Smooth muscle cell (in vitro differentiated cells): ENCODE measurements around the gene GRID2. TPM values are rescaled to one million over a fixed set of nuclear protein-coding genes. Genes with fewer than 3 reads are reported as not detected.

Source experiments
- DNase-seq: peaks from one replicate; lab custom pipeline; 2025; ENCODE audit not compliant: unreplicated experiment; lab: John Stamatoyannopoulos, UW
- H2AFZ ChIP-seq: fragments of 200-600 bp; sonication (generic); 2 replicates; pipeline ENCODE4 v1.6.0; 2016; ENCODE audit warnings: antibody characterized with exemption, low read depth, mild to moderate bottlenecking
- H3F3A ChIP-seq: fragments of 200-600 bp; sonication (generic); 2 replicates; pipeline ENCODE4 v1.6.0; 2017; ENCODE audit warnings: antibody characterized with exemption, low read depth
- H3K27ac ChIP-seq: fragments of 200-600 bp; sonication (generic); 2 replicates; pipeline ENCODE4 v1.5.1; 2016; ENCODE audit warnings: low read depth, mild to moderate bottlenecking
- H3K27me3 ChIP-seq: fragments of 200-600 bp; sonication (generic); 2 replicates; pipeline ENCODE4 v1.6.1; 2016; ENCODE audit warnings: low read depth, mild to moderate bottlenecking
- H3K36me3 ChIP-seq: fragments of 200-600 bp; sonication (generic); 2 replicates; pipeline ENCODE4 v1.5.1; 2016; ENCODE audit warnings: low read depth
- H3K4me1 ChIP-seq: fragments of 200-600 bp; sonication (generic); 2 replicates; pipeline ENCODE4 v1.5.1; 2016; ENCODE audit warnings: low read depth
- H3K4me2 ChIP-seq: fragments of 200-600 bp; sonication (generic); 2 replicates; pipeline ENCODE4 v1.6.0; 2016; ENCODE audit warnings: mild to moderate bottlenecking
- H3K4me3 ChIP-seq: fragments of 200-600 bp; sonication (generic); 2 replicates; pipeline ENCODE4 v1.5.1; 2016; ENCODE audit warnings: mild to moderate bottlenecking
- H3K79me2 ChIP-seq: fragments of 200-600 bp; sonication (generic); 2 replicates; pipeline ENCODE4 v1.6.0; 2016; ENCODE audit warnings: low read depth, mild to moderate bottlenecking
- H3K9ac ChIP-seq: fragments of 200-600 bp; sonication (generic); 2 replicates; pipeline ENCODE4 v1.6.0; 2016; ENCODE audit warnings: low read depth
- H3K9me3 ChIP-seq: fragments of 200-600 bp; sonication (generic); replicated peaks from 2 replicates; pipeline ENCODE4 v1.5.1; 2016; ENCODE audit warnings: low read depth
- H4K20me1 ChIP-seq: fragments of 200-600 bp; sonication (generic); 2 replicates; pipeline ENCODE4 v1.6.0; 2016; ENCODE audit warnings: low read depth
- CTCF ChIP-seq: fragments of 200-600 bp; sonication (generic); IDR thresholded peaks from 2 replicates; pipeline ENCODE4 v1.5.1; 2017; ENCODE audit warnings: borderline replicate concordance, mild to moderate bottlenecking, antibody characterized with exemption; ENCODE audit not compliant: insufficient read depth, poor library complexity, severe bottlenecking
- WGBS: methylation state at CpG from one replicate; pipeline ENCODE4 v1.1.7; 2016; ENCODE audit warnings: low lambda C conversion rate; 5-methylcytosine and 5-hydroxymethylcytosine counted together
- polyA plus RNA-seq: library from polyadenylated mRNA; unstranded; fragments of >200 nt; fragmentation: Nextera tagmentation; extraction: Ambion mirVana; gene quantifications from 2 replicates; pipeline ENCODE4 v1.2.1, GENCODE V29; 2016
- total RNA-seq: library from RNA; depleted of rRNA; stranded (reverse); fragments of >200 nt; gene quantifications from 2 replicates; pipeline ENCODE4 v1.2.3, GENCODE V29; 2014

Gene GRID2
- total and polyA plus RNA-seq, 2 experiments from 2014 or later, result 1.2 TPM; not detected in 1

- Histone ChIP-seq H3K36me3 (no peaks in the 10 kb centered on the region), H3K79me2 (no peaks in the 10 kb centered on the region), H2AFZ (no peak overlapping the region), H3K27ac (no peak overlapping the region), H4K20me1 (no peaks in the 10 kb centered on the region), H3K27me3 (no peaks in the 10 kb centered on the region), H3K4me1 (no peaks in the 10 kb centered on the region), H3K4me3 (no peak overlapping the region), H3K4me2 (no peak overlapping the region), H3F3A (no peaks in the 10 kb centered on the region), H3K9me3 (no peaks in the 10 kb centered on the region), H3K9ac (no peak overlapping the region)
- TF ChIP-seq CTCF, result no peak
- 90% methylated on average over 1 of the region's 1 CpG for WGBS
- DNase-seq, result no peak
Observed at GRCh38 chr4:93480452-93480851, 1176.7 kb downstream of the GRID2 start.

- Histone ChIP-seq H3K9ac (no peak overlapping the region), H3F3A (no peaks in the 10 kb centered on the region), H2AFZ (no peak overlapping the region), H3K27ac (no peak overlapping the region), H3K4me2 (no peak overlapping the region), H3K4me1 (no peaks in the 10 kb centered on the region), H3K27me3 (no peaks in the 10 kb centered on the region), H3K9me3 (no peaks in the 10 kb centered on the region), H3K36me3 (no peaks in the 10 kb centered on the region), H4K20me1 (no peaks in the 10 kb centered on the region), H3K79me2 (no peaks in the 10 kb centered on the region), H3K4me3 (no peak overlapping the region)
- 78% methylated on average over 4 of the region's 4 CpGs for WGBS
- DNase-seq, result no peak
- TF ChIP-seq CTCF, result no peak
Observed at GRCh38 chr4:93495346-93495745, 1191.6 kb downstream of the GRID2 start.

GRCh38 chr4:93501244-93501643, 1197.5 kb downstream of the GRID2 start:
- WGBS, result 78% methylated on average over 3 of the region's 3 CpGs
- H3K9me3 ChIP-seq, result no peaks in the 10 kb centered on the region
- no peaks in the 10 kb centered on the region for H4K20me1 ChIP-seq
- no peaks in the 10 kb centered on the region for H3K79me2 ChIP-seq
- no peak overlapping the region for H3K4me3 ChIP-seq
- H3K4me2 ChIP-seq, result no peak overlapping the region
- H3K4me1 ChIP-seq, result no peaks in the 10 kb centered on the region
- H3K36me3 ChIP-seq, result no peaks in the 10 kb centered on the region
- no peaks in the 10 kb centered on the region for H3F3A ChIP-seq
- H3K27ac ChIP-seq, result no peak overlapping the region
- H3K27me3 ChIP-seq, result no peaks in the 10 kb centered on the region
- no peak overlapping the region for H2AFZ ChIP-seq
- DNase-seq, result no peak
- TF ChIP-seq CTCF, result no peak
- no peak overlapping the region for H3K9ac ChIP-seq

DNA sequence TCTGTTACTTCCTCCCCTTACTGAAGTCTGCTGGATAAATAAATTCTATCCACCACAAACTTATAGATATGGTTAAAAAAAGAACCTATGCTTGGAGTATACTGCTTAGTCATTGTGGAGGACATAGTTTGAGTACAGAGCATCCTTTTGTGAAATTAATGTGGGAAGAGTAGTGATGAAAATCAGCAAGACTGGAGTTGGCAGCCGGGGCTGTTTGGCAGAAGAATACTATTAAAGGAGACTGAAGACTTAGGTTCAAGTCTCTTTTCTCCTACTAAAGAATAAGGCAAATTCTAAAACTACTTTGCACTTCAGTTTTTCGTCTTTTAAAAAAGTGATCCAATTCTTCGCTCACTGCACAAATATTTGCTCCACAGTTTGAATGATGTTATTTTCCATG, 1198.2 kb downstream of the GRID2 start:
- 94% methylated on average over 3 of the region's 3 CpGs for WGBS
- DNase-seq, result no peak
- no peak overlapping the region for H2AFZ ChIP-seq

More for the DNA sequence above, 1198.2 kb downstream of the GRID2 start:
- no peaks in the 10 kb centered on the region for H3F3A ChIP-seq
- no peak overlapping the region for H3K4me2 ChIP-seq
- no peak overlapping the region for H3K27ac ChIP-seq
- H3K9me3 ChIP-seq, result no peaks in the 10 kb centered on the region
- H3K9ac ChIP-seq, result no peak overlapping the region
- no peak overlapping the region for H3K4me3 ChIP-seq
- H3K79me2 ChIP-seq, result no peaks in the 10 kb centered on the region
- H3K36me3 ChIP-seq, result no peaks in the 10 kb centered on the region
- H4K20me1 ChIP-seq, result no peaks in the 10 kb centered on the region
- no peak for TF ChIP-seq CTCF
- H3K4me1 ChIP-seq, result no peaks in the 10 kb centered on the region
- H3K27me3 ChIP-seq, result no peaks in the 10 kb centered on the region
